ENCODE measurements around the gene SWT1.
"Not testable (repeated sequence)": the region's sequence is repeated elsewhere in the genome, so short reads cannot be mapped to it uniquely, and the experiment has no call there.

SWT1 gene

DNA sequence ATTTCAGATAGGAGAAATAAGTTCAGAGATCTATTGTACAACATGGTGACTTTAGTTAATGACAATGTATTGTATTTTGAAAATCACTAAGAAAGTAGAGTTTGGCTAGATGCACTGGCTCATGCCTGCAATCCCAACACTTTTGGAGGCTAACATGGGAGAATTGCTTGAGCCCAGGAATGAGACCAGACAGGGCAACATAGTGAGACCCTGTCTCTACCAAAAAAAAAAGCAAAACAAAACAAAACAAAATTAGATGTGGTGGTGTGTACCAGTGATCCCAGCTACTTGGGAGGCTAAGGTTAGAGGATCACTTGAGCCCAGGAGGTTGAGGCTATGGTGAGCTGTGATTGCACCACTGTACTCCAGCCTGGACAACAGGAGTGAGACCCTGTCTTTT lies 132.9 kb downstream of the SWT1 start:
- DNase-seq: no peak

DNA sequence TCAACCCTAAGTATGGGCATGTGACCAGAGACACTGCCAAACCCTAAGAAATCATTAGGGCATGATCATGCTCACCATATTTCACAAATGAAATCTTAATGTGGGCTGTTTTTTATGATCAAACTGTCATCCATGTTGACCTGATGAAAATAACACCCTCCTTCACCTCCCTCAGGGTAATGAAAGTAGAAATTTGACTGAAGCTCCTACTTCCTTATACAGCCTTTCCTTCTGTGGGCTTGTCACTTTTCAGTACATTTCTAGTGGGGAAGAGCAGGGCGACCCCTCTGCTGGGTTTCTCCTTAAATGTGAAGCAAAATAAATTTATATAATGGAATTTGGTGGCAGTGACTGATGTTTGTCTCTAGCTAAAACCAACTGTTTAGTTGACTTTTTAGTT lies 134.2 kb downstream of the SWT1 start:
- DNase-seq: no peak

DNA sequence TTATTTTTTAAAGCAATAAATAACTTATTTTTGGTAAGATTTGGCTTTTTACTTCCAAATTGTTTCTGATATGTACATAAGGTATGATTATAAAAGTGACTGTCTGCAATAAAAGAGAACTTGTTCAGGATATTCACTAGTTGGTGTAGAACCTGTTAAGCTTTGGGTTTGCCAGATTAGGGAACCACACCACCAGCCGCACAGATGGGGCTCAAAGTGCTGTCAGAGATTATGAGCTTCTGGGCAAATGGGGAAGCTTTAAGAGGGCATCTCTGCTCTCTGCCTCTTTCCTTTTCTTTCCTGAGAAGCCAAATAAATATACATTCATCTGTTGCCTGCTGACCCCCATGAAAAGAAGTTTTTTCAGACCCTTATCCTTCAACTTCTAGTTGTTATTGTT lies 134.7 kb downstream of the SWT1 start:
- no peak for DNase-seq

DNA sequence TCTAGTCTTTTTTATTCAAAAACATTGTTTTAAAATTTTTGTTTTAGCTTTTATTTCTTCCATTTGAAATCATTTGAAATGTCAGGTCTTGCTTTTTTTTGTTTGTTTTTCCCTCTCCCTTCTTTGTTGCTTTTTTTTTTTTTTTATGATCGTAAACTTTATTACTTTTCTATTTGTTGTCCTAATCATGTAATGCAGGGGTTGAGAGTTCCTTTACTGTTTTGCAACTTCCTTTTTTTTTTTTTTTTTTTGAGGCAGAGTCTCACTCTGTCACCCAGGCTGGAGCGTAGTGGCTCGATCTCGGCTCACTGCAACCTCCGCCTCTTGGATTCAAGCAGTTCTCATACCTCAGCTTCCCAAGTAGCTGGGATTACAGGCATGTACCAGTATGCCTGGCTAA lies 135.3 kb downstream of the SWT1 start:
- no peak for DNase-seq

DNA sequence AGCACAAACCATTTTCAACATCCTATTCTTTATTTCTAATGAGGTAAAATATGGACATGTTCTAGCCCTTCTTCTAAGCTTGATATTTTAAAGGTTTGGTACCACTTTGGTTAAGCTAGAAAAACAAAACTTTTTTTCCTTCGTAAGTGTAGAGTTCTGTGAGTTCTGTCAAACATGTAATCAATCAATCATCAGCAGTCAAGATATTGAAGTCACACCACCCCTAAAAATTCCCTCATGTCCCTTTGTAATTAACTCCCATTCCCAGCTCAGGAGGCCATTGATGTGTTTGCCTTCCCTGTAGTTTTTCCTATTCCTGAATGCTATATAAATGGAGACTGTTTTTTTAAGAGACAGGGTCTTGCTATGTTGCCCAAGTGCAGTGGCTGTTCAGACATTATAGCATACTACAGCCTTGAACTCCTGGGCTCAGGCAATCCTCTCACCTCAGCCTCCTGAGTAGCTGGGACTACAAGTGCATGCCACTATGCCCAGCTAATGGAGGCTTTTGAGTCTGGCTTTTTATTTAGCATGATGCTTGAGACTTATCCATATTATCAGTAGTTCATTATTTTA lies 137.1 kb downstream of the SWT1 start:
- no peak for DNase-seq

DNA sequence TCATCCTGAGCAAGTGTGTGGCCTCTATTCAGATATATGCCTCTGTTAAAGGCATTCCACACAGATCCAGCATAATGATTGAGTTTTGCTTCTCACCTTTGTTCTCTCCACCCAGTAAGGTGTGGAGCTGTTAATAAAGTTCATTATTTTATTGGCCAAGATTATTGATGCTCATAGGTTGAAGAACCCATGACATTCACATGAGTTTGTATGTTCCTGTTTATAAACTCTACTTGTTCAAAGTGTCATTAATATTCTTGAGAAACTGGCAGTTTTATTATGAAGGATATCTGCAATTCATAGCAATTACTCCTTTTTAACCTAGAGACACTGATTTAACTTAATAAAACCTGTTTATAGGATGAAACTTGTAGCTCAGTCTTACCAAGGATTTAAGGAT lies 138.1 kb downstream of the SWT1 start:
- DNase-seq: no peak

DNA sequence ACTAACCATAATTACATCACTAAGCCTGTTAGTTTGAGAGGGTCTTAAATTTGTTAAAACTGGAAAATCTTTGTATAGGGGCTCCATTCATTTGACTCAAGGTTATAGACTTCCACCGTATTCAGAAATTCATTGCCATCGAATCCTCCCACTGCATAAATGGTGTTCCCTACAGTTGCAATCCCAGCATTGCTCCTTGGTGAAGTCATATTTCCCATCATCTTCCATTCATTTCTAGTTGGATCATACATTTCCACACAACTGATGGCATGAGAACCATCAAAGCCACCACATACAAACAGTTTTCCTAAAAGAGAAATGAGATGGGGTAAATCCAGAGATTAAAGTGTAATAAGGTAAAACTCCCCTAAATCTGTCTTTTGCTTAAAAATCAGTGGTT lies 141.0 kb downstream of the SWT1 start:
- DNase-seq: peak; percentile 59

DNA sequence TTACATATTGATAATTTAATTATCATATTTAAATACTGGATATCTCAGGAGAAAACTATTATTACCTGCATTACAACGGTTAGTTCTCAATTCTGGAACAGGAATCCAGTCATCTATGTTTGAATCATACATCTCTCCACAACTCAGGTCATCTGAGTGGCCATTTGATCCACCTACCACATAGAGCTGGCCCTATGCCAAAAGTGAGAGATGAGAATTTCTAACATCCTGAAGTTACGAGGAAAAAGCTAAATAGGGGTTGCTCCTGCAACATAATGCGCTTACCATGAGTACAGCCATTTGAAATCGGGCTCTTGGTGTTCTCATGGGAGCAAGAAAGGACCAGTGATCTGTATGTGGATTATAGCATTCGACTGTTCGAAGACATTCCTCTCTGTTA lies 143.2 kb downstream of the SWT1 start:
- no peak for DNase-seq

DNA sequence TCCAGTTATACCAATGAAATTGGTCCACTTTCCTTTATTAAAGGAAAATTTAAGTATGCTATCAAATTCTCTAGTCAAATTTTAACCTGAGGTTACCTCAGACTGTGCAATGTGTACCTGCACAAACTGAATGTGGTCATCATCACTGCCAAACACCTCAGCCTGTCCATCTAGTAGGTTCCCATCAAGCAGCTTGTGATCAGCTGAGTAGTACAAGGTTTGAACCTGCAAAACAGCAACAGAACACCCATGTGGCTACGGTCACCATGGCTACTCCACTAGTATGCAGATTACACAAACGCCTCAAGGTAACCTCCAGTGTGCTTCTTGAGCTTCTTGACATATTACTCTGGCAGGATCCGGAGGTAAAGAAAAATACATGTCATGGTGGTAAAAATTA lies 148.5 kb downstream of the SWT1 start:
- no peak for DNase-seq

DNA sequence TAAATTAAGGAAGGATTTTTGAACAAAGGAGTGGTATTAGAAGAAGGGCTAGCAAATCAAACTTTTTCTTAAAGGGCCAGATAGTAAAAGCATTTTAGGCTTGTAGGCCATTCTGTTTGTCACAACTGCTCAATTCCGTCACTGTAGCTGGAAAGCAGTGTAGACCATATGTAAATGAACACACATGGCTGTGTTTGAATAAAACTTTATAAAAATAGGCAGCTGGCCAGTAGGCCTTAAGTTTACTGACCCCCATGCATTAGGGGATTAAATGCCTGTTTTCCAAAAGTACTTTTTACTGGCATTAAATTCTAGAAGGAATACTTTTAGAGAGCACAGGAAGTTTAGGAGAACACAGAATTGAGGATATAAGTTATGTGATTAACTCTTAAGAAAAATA lies 151.2 kb downstream of the SWT1 start:
- DNase-seq: no peak

DNA sequence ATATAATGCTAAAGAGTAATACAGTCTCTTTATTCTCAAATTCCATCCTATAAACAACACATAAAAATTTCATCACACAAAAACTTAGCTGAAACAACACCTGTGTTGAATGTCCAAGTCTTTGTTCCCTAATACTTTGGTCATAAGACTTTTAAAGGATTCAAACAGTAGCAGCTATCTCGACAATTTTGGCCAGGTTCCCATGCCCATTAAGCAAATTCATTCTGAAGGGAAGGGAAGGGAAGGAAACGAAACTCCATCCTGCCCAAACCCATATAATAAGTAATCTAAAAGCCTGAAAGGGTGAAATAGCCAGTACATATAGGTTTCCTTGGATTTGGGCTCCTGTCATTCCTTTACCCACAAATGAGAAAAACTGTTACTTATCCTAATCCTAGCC lies 152.6 kb downstream of the SWT1 start:
- no peak for DNase-seq

DNA sequence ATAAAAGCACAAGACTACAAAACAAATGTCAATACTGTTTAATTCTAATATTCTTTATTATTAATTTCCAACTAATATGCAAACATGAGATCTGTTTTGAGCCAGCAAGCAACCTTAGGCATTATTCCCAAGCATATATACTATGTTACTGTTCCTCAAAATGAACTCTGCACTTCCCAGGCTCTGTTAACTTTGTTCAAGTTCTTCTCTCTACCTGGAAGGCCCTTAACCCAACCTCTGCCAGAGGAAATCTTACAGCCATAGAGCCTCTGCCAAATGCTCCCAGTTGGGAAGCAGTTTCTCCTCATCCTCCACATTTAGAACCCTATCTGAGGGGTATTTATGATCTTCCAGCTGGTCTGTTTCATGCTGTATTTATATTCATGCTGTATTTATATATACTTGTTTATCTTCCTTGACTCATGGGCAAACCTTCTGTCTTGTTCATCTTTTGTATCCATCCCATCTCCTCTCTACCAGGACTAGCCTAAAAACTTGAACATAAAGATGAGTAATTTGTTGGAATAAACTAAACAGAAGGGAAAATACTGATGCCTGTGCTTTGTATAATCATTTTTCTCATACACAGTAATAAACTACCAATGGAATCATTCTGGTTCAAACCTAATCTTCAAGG lies 154.7 kb downstream of the SWT1 start:
- no peak for DNase-seq

DNA sequence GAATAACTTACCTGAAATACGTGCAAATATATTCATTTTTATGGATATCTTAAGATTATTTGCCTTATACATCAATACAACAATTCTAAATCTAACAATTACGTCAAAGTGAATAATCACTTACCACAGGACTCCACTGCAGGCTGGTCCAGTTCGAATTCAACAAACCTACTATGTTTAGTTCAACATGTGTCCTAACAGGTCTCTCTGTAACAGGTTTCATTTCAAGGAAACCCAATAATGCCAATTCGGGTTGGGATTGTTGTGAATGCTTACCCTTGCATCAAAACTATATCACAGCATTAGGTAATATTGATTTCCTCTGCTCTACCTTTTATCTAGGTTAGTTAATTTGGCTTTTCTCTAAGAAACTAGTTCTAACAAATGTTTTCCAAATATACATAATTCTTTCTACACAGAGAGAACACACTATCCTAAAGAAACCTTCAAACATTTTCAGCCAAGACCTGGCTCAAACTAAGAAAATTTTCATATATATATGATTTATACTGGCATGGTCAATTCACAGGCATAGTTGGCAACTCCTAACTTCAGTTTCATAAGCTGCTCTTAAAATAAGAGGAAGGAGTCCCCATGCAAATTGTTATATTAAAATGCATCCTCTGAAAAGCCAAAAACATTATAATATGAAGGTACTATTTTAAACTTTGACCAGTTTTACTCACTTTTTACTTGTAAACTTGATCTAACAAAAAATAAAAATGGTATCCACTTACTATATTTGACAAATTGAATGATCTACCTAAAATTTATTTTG lies 155.6 kb downstream of the SWT1 start:
- no peak for DNase-seq

DNA sequence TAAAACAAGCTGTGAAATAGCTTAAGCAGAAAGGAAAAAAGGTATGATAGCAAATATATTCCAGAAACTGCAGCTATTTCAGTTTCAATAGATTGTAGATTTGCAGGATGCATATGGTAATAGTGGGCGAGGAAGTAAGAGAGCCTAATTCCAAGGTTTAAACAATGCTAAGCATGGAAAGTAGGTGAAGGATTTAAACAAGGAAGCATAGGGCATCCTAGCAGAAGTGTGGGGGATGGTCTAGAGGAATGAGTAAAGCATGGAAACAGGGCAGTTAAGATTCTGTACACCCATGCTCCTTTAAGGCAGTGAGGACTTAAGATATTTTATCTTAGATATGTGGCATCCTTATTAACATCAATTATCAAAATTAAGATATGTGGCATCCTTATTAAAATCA lies 157.4 kb downstream of the SWT1 start:
- no peak for DNase-seq

DNA sequence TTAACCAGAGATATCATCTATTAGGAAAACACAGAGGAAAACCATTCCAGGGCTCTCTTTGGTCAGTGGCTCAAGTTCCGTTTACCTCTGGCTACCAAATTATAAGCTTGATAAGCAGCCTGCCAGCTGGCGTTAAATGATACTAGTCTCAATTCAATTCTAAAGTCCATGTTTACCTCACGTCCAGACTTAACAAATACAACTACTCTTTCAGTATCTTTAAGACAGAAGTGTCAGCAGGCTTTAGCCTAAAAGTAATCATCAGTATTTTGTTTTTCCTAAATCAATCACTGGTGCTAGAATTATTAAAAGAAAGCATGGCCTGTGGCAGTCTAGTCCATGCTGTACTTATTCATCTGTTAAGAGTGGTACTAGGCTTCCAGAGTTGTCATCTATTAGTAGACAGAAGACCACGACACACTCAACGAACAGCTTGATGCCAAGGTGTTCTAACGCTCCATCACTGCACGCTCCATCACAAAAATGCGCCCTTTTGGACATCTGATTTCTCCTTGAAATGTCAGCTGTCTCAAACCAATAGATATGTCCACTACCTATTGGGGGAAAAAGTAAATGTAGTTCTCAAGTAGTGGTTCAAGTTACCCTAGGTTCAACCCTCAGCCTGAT lies 158.6 kb downstream of the SWT1 start:
- no peak for DNase-seq

DNA sequence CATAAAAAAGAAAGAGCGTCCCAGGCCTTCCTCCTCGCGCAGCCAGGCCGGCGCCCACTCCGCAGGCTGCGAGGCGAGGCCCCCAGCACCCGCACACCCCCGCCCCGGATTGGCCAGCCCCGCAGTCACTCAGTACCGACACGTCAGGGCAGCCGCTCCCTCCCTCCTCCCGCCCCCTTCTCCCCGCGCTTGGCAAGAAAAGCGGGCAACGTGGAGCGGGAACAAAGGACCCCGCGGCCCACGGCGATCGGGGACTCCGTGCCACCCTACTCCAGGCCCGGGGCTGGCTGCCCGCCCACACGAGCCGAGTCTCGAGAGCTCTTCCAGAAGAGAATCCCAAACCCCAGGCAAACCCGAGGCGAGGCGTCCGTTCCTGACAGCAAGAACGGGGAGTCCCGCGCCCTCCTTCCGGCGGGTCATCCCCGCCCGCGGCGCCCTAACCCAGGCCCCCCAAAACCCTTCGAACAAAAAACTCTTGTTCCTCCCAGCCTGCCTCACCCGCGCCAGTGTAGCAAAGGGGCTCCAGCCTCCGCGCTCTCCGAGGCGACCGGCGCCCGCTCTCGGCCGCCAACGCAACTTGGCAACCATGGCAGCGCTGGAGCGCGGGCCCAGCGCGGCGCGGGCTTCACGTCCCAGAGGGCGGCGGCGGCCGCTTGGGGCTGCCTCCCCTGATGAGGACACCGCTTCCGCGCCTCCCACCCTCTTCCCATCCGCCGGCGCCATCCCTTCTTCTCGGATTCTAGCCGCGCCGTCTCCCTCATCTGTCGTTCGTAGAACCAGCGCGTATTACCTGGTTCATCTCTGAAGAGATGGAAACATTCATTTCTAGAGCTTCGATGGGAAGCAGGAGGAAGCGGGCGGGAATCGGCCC lies 159.4 kb downstream of the SWT1 start:
- DNase-seq: peak; percentile 95

DNA sequence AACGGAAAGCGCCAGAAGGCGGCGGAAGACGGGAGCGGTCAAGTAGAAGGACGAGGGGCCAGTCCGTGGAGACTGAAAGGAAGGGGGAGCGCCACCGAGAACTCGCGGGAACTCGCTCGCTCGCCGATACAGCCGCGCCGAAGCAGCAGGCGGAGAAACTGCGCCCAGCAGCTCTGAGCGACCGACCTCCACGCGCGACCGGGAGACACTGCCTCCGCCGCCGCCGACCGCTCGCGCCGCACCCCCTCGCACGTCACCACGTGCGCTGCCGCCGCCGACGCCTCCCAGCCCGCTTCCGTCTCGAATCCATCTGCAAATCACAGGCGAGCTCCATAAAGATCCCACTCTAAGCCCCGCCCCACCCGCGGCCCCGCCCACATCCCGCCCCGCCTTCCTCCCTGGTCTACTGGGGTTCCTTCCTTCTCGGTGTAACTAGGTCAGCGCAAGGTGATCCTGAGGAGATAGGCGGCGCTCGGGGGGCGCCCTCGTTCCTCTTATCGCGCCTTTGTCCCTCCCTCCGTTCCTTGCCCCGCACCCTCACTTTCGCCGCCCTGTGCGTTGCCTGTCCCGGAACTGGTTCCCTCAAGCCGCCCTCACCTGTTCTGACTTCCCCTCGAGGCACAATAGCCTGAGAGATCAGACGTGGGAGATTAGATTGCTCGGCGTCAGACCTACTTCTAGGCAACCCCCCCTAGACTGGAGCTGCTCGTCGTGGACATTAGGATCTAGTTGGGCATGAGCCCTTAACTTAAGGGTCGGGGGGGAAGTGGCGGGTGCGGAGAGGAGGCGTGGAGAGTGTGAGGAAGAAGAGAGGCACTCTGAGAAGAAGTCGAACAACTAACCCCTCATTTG lies 160.3 kb downstream of the SWT1 start, which contains the start of gene IVNS1ABP:
IVNS1ABP (minus strand) TSS at position 210 of the 852 bp plus-strand sequence. CDS start 7,750 bp downstream, outside the sequence.
- DNase-seq: peak; percentile 95

DNA sequence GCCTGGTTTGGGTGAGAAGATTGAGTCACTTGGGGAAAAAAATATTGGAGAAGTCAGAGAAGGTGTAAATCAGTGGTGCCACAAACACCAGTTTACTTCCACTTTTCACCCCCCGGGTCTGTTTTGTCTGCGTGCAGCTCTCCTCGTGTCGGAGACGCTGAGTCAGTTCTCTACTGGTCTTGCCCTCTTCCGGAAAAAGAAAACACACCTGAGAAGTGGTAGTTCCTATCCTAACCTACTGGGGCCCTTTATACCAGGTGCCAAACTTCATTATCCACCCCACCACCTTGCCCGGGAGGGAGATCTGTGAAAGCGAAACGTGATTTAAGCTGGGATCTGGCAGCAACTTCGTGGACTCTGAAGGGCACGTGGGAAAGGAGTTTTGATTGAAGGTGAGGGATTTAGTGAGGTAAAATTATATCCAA lies 160.9 kb downstream of the SWT1 start:
- peak; percentile 16 for DNase-seq

DNA sequence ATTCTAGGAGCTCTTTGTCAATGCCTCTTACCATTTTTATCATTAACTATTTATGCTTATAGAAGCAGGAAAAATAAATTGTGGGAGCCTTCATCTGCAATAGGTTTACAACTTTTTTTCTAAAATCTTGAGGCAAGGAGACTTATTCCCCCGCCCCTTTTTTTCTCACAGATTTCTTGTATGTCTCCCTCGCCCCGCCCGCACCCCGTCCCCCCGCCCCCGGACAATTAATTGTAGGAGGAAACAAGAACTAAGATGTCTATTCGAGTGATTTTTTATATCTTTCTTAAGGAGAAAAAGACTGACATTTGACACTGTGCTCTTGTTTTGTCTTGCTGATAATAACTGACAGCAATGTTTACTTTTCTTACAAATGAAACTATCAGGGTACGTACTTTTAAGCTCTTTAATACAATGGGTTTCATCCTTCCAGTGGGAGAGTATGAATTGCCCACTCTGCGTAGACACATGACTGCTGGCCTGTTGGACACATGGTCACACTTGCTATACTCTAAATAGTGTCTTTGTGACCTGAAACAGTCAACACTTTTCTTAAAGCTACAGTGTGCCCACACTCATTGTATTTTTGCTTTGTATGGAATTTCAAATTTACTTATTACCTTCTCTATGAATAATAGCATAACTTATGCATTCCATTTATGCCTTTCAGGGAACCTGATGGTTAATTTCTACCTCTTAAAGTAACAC lies 161.6 kb downstream of the SWT1 start:
- DNase-seq: no peak

DNA sequence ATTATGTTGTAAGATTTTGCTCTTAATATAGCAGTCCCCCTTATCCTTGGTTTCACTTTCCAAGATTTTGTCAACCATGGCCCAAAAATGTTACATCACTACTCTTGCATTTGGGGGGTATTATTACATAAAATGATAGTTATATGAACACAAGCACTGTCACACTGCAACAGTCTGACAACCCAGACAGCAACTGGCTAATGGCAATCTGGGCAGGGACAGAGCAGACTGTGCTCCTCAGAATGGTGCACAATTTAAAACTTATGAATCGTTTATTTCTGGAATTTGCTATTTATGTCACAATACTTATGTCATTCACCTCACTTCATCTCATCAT lies 162.1 kb downstream of the SWT1 start:
- DNase-seq: no peak

DNA sequence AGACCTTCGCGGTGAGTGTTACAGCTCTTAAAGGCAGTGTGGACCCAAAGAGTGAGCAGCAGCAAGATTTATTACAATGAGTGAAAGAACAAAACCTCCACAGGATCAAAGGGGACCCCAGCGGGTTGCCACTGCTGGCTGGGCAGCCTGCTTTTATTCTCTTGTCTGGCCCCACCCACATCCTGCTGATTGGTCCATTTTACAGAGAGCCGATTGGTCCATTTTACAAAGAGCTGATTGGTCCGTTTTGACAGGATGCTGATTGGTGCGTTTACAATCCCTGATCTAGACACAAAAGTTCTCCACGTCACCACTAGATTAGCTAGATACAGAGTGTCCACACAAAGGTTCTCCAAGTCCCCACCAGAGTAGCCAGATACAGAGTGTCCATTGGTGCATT lies 164.1 kb downstream of the SWT1 start:
- DNase-seq: not testable (repeated sequence)

Data from fibroblast of skin of scalp (primary cell).